Liver (tissue), 3 donors: Measurements from ENCODE around the gene ANKRD33B.

Experiments used
- EGR1 ChIP-seq, 2 donors: IDR thresholded peaks; 2 replicates each; pipeline ENCODE4 v1.6.1; 2016 to 2018; ENCODE audit warnings: antibody characterized with exemption in 2 of 2, low read depth in 2 of 2
- GABPA ChIP-seq, 2 donors: IDR thresholded peaks in 1 of 2; conservative IDR thresholded peaks in 1 of 2; 2 replicates each; pipeline ENCODE4 v1.6.1; 2016; ENCODE audit warnings: antibody characterized with exemption in 2 of 2, mild to moderate bottlenecking in 1 of 2, moderate library complexity in 1 of 2
- HNF4A ChIP-seq, 2 donors: conservative IDR thresholded peaks; 2 replicates each; pipeline ENCODE4 v1.6.1; 2016; ENCODE audit warnings: antibody characterized with exemption in 2 of 2, mild to moderate bottlenecking in 2 of 2
- HNF4G ChIP-seq: IDR thresholded peaks from 2 replicates; pipeline ENCODE4 v1.6.1; 2016; ENCODE audit warnings: antibody characterized with exemption
- JUND ChIP-seq, 2 donors: IDR thresholded peaks; 2 replicates each; pipeline ENCODE4 v1.6.1; 2016; ENCODE audit warnings: antibody characterized with exemption in 2 of 2
- RAD21 ChIP-seq, 2 donors: IDR thresholded peaks; 2 replicates each; pipeline ENCODE4 v1.6.1; 2016; ENCODE audit warnings: antibody characterized with exemption in 2 of 2, mild to moderate bottlenecking in 2 of 2
- SP1 ChIP-seq: IDR thresholded peaks from 2 replicates; pipeline ENCODE4 v1.6.1; 2018; ENCODE audit warnings: antibody characterized with exemption, mild to moderate bottlenecking
- TAF1 ChIP-seq: conservative IDR thresholded peaks from 2 replicates; pipeline ENCODE4 v1.6.1; 2016; ENCODE audit warnings: antibody characterized with exemption, mild to moderate bottlenecking
- YY1 ChIP-seq: IDR thresholded peaks from 2 replicates; pipeline ENCODE4 v1.6.1; 2016; ENCODE audit warnings: antibody characterized with exemption, mild to moderate bottlenecking
- TF ChIP-seq, protein P1 (sequence below): fragments of 150-350 bp; IDR thresholded peaks from 2 replicates; pipeline ENCODE4 v1.5.1; 2017; ENCODE audit warnings: improper control_type of control experiment, low read depth, low read length; ENCODE audit not compliant: missing input control
- TF ChIP-seq, protein P2 (sequence below): IDR thresholded peaks from 2 replicates; pipeline ENCODE4 v1.6.1; 2016; ENCODE audit warnings: antibody characterized with exemption, mild to moderate bottlenecking
- TF ChIP-seq, protein P3 (sequence below): IDR thresholded peaks from 2 replicates; pipeline ENCODE4 v1.6.1; 2016; ENCODE audit warnings: antibody characterized with exemption
- TF ChIP-seq, protein P4 (sequence below): IDR thresholded peaks from 2 replicates; pipeline ENCODE4 v1.6.1; 2016; ENCODE audit warnings: antibody characterized with exemption
- donor health status: healthy.
- donor health status: healthy.

DNA sequence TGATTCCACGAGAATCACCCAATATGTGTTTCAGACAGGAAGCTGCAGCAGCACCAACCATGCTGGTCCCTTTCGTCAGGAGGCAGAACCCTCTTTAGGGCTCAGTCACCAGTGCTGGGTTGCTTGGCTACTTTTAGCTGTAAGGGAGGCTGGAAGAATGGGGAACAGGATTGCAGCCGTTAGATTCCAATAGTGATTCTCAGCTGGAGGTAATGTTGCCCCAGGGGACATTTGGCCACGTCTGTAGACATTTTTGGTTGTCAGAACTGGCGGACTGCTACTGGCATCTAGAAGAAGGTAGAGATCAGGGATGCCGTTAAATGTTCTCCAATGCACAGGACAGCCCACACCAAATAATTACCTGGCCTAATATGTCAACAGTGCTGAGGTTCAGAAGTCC is 81.8 kb downstream of the ANKRD33B start:
- no peak for TF ChIP-seq TAF1
- TF ChIP-seq GABPA (IDR thresholded peaks at IDR 0.05 in 1 of 2, conservative IDR thresholded peaks at IDR 0.05 in 1 of 2): no peak
- TF ChIP-seq, protein P1, sequence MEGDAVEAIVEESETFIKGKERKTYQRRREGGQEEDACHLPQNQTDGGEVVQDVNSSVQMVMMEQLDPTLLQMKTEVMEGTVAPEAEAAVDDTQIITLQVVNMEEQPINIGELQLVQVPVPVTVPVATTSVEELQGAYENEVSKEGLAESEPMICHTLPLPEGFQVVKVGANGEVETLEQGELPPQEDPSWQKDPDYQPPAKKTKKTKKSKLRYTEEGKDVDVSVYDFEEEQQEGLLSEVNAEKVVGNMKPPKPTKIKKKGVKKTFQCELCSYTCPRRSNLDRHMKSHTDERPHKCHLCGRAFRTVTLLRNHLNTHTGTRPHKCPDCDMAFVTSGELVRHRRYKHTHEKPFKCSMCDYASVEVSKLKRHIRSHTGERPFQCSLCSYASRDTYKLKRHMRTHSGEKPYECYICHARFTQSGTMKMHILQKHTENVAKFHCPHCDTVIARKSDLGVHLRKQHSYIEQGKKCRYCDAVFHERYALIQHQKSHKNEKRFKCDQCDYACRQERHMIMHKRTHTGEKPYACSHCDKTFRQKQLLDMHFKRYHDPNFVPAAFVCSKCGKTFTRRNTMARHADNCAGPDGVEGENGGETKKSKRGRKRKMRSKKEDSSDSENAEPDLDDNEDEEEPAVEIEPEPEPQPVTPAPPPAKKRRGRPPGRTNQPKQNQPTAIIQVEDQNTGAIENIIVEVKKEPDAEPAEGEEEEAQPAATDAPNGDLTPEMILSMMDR: no peak
- TF ChIP-seq RAD21 (IDR thresholded peaks at IDR 0.05): no peak
- TF ChIP-seq, protein P2, sequence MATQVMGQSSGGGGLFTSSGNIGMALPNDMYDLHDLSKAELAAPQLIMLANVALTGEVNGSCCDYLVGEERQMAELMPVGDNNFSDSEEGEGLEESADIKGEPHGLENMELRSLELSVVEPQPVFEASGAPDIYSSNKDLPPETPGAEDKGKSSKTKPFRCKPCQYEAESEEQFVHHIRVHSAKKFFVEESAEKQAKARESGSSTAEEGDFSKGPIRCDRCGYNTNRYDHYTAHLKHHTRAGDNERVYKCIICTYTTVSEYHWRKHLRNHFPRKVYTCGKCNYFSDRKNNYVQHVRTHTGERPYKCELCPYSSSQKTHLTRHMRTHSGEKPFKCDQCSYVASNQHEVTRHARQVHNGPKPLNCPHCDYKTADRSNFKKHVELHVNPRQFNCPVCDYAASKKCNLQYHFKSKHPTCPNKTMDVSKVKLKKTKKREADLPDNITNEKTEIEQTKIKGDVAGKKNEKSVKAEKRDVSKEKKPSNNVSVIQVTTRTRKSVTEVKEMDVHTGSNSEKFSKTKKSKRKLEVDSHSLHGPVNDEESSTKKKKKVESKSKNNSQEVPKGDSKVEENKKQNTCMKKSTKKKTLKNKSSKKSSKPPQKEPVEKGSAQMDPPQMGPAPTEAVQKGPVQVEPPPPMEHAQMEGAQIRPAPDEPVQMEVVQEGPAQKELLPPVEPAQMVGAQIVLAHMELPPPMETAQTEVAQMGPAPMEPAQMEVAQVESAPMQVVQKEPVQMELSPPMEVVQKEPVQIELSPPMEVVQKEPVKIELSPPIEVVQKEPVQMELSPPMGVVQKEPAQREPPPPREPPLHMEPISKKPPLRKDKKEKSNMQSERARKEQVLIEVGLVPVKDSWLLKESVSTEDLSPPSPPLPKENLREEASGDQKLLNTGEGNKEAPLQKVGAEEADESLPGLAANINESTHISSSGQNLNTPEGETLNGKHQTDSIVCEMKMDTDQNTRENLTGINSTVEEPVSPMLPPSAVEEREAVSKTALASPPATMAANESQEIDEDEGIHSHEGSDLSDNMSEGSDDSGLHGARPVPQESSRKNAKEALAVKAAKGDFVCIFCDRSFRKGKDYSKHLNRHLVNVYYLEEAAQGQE: no peak
- TF ChIP-seq, protein P3, sequence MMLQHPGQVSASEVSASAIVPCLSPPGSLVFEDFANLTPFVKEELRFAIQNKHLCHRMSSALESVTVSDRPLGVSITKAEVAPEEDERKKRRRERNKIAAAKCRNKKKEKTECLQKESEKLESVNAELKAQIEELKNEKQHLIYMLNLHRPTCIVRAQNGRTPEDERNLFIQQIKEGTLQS: no peak
- no peak for TF ChIP-seq HNF4A (conservative IDR thresholded peaks at IDR 0.05)
- no peak for TF ChIP-seq SP1
- no peak for TF ChIP-seq YY1
- no peak for TF ChIP-seq JUND (IDR thresholded peaks at IDR 0.05)
- TF ChIP-seq, protein P4, sequence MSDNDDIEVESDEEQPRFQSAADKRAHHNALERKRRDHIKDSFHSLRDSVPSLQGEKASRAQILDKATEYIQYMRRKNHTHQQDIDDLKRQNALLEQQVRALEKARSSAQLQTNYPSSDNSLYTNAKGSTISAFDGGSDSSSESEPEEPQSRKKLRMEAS: no peak
- TF ChIP-seq HNF4G: no peak
- no peak for TF ChIP-seq EGR1 (IDR thresholded peaks at IDR 0.05; ENCODE audit: low read depth in 2 of 2)
